ENCODE measurements around the gene CTXND1. TPM values are rescaled to one million over a fixed set of nuclear protein-coding genes. Genes with fewer than 3 reads are reported as not detected.

The CTXND1 gene
- total RNA-seq, 1 experiment from 2014 or later, result 0.04 TPM

DNA sequence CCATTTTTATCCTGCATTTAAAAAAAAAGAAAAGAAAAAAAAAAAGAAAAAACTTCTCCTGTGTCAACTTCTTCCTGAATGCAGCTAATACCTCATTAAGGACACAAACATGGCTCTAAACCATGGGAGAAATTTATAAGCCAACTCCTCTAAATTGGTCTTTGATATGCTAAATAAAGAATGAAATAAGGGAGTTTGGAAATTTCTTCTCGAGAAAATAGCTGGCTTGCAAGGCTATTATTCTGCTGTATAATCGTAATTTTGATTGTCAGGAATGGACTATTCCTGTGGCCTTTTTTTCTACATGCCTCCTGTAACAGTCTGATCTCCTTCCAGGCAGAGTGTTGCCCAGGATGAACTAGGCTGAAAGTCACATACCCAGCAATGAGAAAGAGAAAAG is 20.6 kb downstream of the CTXND1 start:
- ATAC-seq (no peak), DNase-seq (ENCODE audit: low spot score) (no peak)
- ChIA-PET CTCF (interaction anchor here (0.9 to 3.0 kb wide), 2 partner anchors 78 to 636 kb away, joined by 3 to 8 read pairs; no protein-coding TSS in a partner anchor), POLR2A (no interaction called here)
- Mint-ChIP-seq H3K27ac (no peak overlapping the region), H3K36me3 (no peaks in the 10 kb centered on the region), H3K27me3 (ENCODE audit: low read depth) (no peaks in the 10 kb centered on the region), H3K4me3 (no peak overlapping the region), H3K9me3 (no peaks in the 10 kb centered on the region), H3K4me1 (peaks cover 9% of the 10 kb centered on the region; the same call in 1 of the 2 replicates)
- TF ChIP-seq ZNF396 (CRISPR knock-in tag; IDR thresholded peaks at IDR 0.05; ENCODE audit: borderline replicate concordance) (no peak), ZNF219 (CRISPR knock-in tag; IDR thresholded peaks at IDR 0.05; ENCODE audit: borderline replicate concordance) (no peak), SOX15 (CRISPR knock-in tag; IDR thresholded peaks at IDR 0.05) (no peak), NR1H2 (CRISPR knock-in tag; IDR thresholded peaks at IDR 0.05) (no peak), FOXP1 (CRISPR knock-in tag; IDR thresholded peaks at IDR 0.05; ENCODE audit: borderline replicate concordance) (no peak), TEAD4 (CRISPR knock-in tag; IDR thresholded peaks at IDR 0.05) (no peak)
- TF ChIP-seq, protein P1, sequence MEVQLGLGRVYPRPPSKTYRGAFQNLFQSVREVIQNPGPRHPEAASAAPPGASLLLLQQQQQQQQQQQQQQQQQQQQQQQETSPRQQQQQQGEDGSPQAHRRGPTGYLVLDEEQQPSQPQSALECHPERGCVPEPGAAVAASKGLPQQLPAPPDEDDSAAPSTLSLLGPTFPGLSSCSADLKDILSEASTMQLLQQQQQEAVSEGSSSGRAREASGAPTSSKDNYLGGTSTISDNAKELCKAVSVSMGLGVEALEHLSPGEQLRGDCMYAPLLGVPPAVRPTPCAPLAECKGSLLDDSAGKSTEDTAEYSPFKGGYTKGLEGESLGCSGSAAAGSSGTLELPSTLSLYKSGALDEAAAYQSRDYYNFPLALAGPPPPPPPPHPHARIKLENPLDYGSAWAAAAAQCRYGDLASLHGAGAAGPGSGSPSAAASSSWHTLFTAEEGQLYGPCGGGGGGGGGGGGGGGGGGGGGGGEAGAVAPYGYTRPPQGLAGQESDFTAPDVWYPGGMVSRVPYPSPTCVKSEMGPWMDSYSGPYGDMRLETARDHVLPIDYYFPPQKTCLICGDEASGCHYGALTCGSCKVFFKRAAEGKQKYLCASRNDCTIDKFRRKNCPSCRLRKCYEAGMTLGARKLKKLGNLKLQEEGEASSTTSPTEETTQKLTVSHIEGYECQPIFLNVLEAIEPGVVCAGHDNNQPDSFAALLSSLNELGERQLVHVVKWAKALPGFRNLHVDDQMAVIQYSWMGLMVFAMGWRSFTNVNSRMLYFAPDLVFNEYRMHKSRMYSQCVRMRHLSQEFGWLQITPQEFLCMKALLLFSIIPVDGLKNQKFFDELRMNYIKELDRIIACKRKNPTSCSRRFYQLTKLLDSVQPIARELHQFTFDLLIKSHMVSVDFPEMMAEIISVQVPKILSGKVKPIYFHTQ (CRISPR knock-in tag; IDR thresholded peaks at IDR 0.05), result no peak
- TF ChIP-seq, protein P2, sequence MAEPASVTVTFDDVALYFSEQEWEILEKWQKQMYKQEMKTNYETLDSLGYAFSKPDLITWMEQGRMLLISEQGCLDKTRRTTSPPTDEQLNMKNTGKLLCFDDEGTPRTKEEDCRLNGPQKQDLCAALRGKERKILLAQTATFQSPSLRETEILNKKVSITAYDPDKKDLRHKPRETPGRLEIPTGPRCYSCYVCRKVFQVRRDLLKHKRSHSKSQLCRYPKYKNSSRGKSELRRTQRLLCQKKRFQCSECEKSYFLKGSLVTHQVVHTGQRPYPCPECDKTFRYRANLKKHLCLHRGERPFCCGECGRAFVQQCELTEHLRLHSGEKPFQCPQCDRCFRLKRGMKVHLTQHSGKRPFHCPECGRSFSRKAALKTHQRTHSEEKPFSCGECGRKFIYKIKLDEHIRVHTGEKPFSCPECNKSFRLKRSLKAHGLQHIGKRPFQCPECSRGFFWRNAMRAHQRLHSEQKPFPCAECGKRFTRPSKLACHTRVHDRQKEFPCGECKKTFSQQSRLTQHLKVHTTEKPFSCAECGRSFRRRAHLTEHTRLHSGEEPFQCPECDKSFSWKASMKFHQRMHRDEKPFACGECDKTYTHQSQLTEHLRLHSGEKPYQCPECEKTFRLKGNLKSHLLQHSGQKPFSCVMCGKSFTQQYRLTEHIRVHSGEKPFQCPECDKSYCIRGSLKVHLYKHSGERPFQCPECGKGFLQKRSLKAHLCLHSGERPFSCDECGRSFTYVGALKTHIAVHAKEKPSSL (CRISPR knock-in tag; conservative IDR thresholded peaks at IDR 0.05), result no peak
- TF ChIP-seq, protein P3, sequence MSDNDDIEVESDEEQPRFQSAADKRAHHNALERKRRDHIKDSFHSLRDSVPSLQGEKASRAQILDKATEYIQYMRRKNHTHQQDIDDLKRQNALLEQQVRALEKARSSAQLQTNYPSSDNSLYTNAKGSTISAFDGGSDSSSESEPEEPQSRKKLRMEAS (CRISPR knock-in tag; IDR thresholded peaks at IDR 0.05), result no peak

DNA sequence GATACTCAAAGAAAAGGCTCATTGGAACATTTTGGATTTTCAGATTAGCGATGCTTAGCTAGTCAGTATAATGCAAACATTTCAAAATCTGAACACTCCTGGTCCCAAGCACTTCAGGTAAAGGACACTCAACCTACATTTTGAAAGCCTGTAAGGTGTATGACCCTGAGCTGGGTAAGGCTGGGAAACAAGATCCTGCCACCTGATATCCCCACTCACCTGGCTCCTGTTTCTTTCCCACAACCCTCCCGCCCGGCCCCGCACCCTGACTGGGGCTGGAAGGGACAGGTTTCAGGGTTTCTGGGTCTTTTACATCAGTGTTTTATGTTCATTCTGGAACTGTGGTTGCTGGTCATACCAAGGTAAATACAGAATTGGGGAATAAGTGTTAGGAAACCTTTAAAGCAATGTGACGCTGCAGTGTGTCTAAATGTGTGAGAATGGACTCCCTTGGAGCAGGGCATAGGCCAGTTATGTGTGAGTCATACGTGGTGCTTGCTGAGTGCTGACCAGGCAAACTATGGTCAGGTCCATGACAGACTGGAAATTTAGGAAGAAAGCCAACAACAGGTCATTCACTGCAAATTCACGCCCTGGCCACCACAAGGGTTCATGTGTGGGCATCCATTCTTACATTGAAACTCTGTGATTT is 22.9 kb downstream of the CTXND1 start:
- no peak overlapping the region for H3K27ac Mint-ChIP-seq
- CTCF ChIA-PET, result interaction anchor here (0.6 to 3.0 kb wide), 2 partner anchors 30 to 81 kb away, joined by 5 to 8 read pairs; no protein-coding TSS in a partner anchor

DNA sequence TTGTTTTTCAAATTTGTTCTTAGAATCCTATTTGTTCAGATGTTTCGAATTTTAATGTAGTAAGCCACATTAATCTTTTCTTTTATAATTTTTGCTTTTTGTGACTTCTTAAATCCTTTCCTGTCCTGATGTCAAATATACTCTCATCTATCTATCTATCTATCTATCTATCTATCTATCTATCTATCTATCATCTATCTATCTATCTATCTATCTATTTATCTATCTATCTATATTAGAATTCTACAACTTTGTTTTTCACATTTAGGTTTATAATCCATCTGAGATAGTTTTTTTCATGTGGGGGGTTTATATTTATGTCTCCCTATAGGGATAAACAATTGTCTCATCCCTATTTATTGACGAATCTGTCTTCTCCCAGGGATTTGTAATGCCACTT is 32.1 kb downstream of the CTXND1 start:
- ChIA-PET POLR2A (no interaction called here), CTCF (no interaction called here)
- H3K27ac Mint-ChIP-seq, result no peak overlapping the region
- H3K4me3 Mint-ChIP-seq, result no peak overlapping the region
- H3K4me1 Mint-ChIP-seq, result no peaks in the 10 kb centered on the region
- ATAC-seq (no peak), DNase-seq (ENCODE audit: low spot score) (no peak)
- H3K36me3 Mint-ChIP-seq, result no peaks in the 10 kb centered on the region
- H3K9me3 Mint-ChIP-seq, result 0 out of 2 replicates have a peak, but pooled peaks cover 4% of the 10 kb centered on the region
- no peaks in the 10 kb centered on the region for H3K27me3 Mint-ChIP-seq (ENCODE audit: low read depth)
- TF ChIP-seq FOXJ3 (CRISPR knock-in tag; IDR thresholded peaks at IDR 0.05; ENCODE audit: borderline replicate concordance), result no peak
- no peak for TF ChIP-seq FOXP1 (CRISPR knock-in tag; IDR thresholded peaks at IDR 0.05; ENCODE audit: borderline replicate concordance)
- TF ChIP-seq, protein P4, sequence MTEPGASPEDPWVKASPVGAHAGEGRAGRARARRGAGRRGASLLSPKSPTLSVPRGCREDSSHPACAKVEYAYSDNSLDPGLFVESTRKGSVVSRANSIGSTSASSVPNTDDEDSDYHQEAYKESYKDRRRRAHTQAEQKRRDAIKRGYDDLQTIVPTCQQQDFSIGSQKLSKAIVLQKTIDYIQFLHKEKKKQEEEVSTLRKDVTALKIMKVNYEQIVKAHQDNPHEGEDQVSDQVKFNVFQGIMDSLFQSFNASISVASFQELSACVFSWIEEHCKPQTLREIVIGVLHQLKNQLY (CRISPR knock-in tag; IDR thresholded peaks at IDR 0.05), result no peak
- TF ChIP-seq, protein P5, sequence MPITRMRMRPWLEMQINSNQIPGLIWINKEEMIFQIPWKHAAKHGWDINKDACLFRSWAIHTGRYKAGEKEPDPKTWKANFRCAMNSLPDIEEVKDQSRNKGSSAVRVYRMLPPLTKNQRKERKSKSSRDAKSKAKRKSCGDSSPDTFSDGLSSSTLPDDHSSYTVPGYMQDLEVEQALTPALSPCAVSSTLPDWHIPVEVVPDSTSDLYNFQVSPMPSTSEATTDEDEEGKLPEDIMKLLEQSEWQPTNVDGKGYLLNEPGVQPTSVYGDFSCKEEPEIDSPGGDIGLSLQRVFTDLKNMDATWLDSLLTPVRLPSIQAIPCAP (CRISPR knock-in tag; IDR thresholded peaks at IDR 0.05), result no peak
- TF ChIP-seq CREB1 (CRISPR knock-in tag; IDR thresholded peaks at IDR 0.05), result no peak
- TF ChIP-seq CREM (CRISPR knock-in tag; IDR thresholded peaks at IDR 0.05), result no peak
- TF ChIP-seq JUN (CRISPR knock-in tag; IDR thresholded peaks at IDR 0.05), result no peak
- TF ChIP-seq, protein P1 (CRISPR knock-in tag; IDR thresholded peaks at IDR 0.05), result no peak
- TF ChIP-seq CBFB (CRISPR knock-in tag; IDR thresholded peaks at IDR 0.05; ENCODE audit: low read depth), result no peak

More for the DNA sequence above, 22.9 kb downstream of the CTXND1 start:
- POLR2A ChIA-PET, result interaction anchor here (0.5 kb wide), 1 partner anchor 494 kb away, joined by 3 read pairs; no protein-coding TSS in a partner anchor
- TF ChIP-seq HMGA2 (CRISPR knock-in tag; IDR thresholded peaks at IDR 0.05), result no peak
- no peak for TF ChIP-seq NR2C2 (CRISPR knock-in tag; IDR thresholded peaks at IDR 0.05)
- TF ChIP-seq, protein P6, sequence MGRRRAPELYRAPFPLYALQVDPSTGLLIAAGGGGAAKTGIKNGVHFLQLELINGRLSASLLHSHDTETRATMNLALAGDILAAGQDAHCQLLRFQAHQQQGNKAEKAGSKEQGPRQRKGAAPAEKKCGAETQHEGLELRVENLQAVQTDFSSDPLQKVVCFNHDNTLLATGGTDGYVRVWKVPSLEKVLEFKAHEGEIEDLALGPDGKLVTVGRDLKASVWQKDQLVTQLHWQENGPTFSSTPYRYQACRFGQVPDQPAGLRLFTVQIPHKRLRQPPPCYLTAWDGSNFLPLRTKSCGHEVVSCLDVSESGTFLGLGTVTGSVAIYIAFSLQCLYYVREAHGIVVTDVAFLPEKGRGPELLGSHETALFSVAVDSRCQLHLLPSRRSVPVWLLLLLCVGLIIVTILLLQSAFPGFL (CRISPR knock-in tag; IDR thresholded peaks at IDR 0.05; ENCODE audit: borderline replicate concordance), result no peak
- TF ChIP-seq GRHL2 (CRISPR knock-in tag; IDR thresholded peaks at IDR 0.05; ENCODE audit: insufficient replicate concordance, severe bottlenecking), result no peak
- ATAC-seq, result no peak
- Mint-ChIP-seq H3K27me3 (ENCODE audit: low read depth) (no peaks in the 10 kb centered on the region), H3K9me3 (0 out of 2 replicates have a peak, but pooled peaks cover 4% of the 10 kb centered on the region), H3K4me3 (no peak overlapping the region), H3K36me3 (no peaks in the 10 kb centered on the region), H3K4me1 (peaks cover 9% of the 10 kb centered on the region; the same call in 1 of the 2 replicates)
- DNase-seq (ENCODE audit: low spot score), result no peak

Data from WTC11 (cell line).